SIG-M5 treated with dmso at 0.1 percent for 504 hours (cell line): Measurements from ENCODE around the gene FGF23.
"Not testable (repeated sequence)": the region's sequence is repeated elsewhere in the genome, so short reads cannot be mapped to it uniquely, and the experiment has no call there.

ENCODE experiments used
- DNase-seq: peaks from one replicate; lab custom pipeline; 2025; ENCODE audit not compliant: unreplicated experiment; lab: John Stamatoyannopoulos, UW

The FGF23 gene

DNA sequence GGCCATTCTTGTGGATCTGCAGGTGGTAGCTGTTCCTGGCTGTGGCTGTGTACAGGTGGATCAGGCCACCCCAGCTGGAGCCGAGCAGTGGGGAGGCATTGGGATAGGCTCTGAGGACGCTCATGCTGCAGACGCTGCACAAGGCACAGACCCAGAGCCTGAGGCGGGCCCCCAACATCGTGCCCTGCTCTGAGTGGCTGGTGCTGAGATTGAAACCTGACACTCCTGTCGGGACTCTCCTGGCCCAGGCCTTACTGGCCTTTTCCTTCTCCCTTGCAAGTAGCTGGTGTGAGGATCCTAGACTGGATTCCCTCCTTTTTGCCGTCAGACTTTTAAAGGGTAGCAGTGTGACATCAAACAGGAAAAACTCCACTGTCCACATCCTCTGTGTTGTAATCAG, at the start of gene FGF23:
FGF23 (minus strand) TSS at position 308 of the 400 bp plus-strand sequence; CDS start at position 178, 130 bp downstream.
- no peak for DNase-seq

DNA sequence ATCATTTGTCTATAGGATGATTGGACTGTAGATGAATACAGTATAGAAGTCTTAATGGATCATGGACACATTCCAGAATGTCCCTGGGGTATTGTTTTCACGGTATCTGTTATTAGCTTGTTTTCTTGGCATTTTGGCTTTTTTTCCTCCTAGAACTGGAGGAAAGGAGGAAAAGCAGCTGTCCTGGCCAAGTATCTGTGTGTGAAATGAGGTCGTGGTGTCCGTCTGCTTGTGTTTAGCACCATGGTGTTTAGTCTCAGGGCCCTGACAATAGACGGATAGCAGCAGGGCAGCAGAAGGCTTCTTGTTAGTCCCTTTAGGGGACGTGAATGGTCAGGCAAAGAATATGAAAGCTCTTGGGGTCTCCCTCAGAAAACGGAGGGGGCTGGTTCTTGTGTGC, 44.9 kb upstream of the FGF23 start:
- DNase-seq: no peak

DNA sequence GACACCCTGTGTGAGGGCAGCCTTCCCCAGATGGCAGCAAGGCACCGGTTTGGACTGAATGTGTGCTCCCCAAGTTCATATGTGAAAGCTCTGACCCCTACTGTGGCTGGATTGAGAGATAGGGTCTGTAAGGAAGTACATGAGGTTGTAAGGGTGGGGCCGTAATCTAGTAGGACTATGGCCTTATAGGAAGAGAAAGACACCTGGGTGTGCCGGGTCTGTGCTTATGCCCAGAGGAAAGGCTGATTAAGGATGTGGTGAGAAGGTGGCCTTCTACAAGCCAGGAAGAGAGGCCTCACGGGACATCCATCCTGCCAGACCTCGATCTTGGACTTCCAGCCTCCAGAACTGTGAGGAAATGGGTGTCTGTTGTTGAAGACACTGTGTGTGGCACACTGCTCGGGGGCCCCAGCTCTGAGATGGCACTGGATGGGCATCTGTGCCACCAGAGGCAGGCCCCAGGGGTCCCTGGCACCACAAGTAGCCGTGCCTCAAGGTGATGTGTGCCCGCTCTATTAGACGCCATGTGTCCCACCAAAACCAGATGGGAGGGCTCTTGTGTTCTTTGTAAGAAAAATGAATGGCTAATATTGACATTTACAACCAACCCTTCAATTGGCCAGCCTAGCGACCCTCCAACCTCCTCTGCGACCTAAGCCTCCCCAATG, 44.1 kb upstream of the FGF23 start:
- no peak for DNase-seq

DNA sequence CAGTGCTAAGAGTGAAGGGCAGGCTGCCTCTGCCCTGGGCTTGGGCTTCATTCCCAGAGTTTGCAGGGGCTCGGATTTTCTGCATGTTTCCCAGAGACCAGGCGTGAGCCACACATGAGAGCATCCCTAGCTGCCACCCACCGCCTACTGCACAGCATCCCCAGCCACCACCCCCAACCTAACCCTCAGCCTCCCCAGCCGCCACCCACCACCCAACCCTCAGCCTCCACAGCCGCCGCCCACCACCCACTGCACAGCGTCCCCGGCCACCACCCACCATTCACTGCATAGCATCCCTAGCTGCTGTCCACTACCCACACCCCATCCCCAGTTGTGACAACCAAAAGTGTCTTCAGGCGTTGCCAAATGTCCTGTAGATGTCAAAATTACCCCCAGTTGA, 43.5 kb upstream of the FGF23 start:
- no peak for DNase-seq

DNA sequence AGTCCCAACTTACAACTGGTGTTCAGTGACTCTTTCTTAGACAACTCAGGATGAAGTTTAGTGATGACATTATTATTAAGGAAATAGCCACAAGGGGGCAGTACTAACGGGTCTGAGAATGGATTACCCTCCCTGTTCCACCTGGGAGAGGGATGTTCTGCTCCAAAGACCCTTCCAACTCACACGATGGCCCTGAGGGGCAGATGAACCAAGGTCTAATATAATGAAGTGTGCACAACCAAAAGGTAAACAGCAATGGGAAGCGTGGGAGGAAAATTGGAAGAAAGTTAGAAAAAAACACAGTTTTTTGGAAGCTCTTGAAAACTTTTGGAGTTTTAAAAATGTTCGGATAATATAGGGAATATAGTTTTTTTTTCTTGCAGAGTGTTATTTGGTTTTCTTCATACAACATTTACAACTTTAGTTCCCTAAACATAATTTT, 42.1 kb upstream of the FGF23 start:
- DNase-seq: peak; percentile 72

DNA sequence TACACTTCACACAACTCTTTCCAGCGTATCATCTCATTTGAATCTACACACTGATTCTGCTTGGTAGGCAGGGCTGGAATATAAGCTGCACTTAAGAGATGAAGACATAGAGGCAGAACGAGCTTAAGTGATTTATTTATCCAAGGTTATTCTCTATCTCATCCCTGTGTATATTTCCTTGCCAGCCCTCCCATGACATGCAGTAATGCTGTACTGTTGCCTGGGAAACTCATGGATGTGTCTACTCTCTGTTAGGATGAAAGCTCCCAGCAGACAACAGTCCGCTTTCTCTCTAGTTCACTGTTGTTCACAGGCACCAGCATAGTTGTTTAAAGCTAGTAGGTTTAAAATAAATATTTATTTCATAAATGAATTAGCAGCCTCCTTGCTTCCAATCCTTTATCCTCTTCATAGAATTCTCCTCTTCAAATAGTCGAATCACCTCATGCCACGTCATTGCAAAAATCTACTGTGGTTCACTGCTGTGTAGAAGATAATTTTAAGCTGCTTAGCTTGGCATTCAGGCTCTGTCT, 40.7 kb upstream of the FGF23 start:
- DNase-seq: no peak

DNA sequence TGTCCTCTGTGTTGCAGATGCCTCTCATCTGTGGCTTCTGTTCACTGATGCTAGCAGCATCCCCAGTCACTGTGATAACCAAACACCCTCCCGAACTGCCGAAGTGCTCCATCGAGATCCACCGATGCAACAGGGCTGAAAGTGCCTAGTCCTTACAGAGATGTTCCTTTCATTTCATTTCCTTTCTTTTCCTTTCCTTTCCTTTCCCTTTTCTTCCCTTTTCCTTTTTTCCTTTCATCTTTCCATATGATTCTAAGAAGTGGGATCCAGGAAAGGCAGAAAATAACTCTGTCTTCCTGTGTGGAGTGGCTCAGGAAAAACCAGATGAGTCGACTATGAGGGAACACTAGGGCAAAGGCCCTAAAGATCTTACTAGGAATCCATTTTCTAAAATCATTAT, 39.4 kb upstream of the FGF23 start:
- no peak for DNase-seq

DNA sequence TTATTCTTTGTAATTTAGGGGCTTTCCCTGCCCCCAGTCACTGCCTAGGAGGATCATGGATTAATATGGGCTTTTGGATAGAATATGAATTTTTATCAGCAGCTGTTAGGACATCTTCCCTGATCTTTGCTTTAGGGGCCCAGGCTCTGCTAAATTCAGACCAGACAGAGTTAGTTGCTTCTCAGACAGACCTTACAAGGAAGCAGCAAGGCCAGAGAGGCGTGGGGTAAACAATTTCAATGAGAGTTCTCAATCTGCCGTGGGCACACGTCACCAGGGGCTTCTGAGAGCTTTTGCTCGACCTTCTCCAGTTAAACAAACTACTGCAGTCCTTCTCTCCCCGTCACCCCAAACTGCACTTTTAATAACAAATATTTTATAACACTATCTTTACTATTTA, 38.4 kb upstream of the FGF23 start:
- no peak for DNase-seq

DNA sequence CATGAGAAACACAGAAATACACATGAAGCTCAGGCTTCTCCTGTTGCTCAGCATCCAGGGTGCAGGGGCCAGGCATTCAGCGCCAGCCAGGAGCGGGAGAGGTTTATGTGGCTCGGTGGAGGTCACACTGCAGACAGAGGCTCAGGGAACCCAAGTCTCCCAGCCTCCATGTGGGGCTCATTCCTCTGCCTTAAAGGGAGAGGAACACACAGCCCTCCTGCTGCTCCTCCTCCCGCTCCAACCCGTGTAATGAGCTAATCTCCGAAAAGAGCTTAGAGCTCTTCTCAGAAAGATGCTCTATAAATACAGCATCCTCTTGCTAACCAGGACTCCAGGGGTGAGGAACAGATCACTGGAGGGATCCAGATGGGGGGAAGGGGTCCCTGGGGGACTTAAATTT, 37.9 kb upstream of the FGF23 start:
- no peak for DNase-seq

DNA sequence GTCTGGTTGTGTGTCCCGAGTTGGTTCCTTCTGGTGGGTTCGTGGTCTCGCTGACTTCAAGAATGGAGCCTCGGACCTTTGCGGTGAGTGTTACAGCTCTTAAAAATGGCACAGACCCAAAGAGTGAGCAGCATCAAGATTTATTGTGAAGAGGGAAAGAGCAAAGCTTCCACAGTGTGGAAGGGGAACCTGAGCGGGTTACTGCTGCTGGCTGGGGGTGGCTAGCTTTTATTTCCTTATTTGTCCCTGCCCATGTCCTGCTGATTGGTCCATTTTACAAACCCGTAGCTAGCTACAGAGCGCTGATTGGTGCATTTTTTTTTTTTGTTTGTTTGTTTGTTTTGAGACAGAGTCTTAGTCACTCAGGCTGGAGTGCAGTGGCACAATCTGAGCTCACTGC, 36.8 kb upstream of the FGF23 start:
- no peak for DNase-seq

DNA sequence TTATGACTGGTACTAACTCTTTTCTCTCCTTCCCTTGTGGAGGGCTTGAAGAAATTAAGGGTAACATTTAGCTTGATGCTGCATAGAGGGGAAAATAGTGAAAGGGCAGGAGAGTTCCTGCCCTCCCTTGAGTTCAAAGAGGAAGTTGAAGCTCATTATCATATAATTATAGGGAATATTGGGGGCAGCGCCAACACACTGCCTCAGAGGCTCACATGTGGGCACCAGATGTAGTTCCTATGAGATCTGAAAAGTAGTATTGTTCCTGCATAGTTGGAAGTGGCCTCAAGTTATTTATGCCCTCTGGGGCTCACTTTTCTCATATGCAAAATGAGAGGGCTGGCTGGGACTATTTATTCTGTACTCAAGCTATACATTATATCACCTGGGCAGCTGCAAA, 33.0 kb upstream of the FGF23 start:
- DNase-seq: no peak

DNA sequence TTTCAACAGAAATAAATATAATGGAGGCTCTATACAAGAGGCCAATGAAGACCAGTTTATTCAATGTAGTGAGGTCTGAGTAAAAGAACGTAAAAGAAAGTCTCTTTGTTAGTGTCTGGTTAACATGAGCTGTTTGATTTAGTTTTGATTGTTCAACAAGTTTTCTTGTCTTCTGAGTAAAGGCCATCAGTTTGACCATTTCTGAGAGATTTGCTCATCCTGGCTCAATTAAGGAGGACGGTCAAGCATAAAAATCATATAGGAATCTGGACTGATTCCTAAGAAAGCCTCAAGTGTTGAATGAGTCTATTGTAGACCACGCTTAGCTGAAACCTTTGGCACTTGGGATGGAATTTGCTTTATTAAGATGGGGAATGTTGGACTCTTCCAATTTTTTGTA, 32.5 kb upstream of the FGF23 start:
- no peak for DNase-seq

DNA sequence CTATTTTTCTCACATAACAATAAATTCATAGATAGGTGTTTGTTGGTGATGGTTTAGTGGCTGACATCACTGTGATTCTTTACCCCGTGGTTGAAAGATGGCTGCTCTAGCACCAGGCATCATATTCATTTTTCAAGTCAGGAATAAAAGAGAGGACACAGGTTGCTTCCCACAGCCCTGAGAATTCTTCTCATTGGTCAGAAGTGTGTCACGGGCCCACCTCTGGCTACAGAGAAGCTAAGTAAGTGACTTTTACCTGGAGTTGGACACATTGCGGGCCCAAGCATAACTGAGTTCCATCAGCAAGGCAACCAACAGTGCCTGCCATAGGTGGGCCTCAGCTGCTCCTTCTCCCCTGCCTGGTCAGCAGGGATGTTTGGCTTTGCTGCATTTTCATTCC, 27.6 kb upstream of the FGF23 start:
- no peak for DNase-seq

DNA sequence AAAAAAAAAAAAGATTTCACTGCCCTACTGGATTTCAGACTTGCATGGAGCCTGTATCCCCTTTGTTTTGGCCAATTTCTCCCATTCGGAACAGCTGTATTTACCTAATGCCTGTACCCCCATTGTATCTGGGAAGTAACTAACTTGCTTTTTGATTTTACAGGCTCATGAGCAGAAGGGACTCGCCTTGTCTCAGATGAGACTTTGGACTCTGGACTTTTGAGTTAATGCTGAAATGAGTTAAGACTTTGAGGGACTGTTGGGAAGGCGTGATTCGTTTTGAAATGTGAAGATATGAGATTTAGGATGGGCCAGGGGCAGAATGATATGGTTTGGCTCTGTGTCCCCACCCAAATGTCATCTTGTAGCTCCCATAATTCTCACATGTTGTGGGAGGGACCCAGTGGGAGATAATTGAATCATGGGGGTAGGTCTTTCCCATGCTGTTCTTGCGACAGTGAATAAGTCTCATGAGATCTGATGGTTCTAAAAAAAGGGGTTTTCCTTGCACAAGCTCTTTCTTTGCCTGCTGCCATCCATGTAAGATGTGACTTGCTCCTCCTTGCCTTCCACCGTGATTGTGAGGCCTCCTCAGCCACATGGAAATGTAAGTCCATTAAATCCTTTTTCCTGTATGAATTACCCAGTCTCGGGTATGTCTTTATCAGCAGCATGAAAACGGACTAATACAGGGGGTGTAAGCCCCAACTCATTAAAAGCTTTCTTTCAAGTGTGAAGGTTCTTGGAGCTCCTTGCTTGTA, 25.5 kb upstream of the FGF23 start:
- DNase-seq: not testable (repeated sequence)

DNA sequence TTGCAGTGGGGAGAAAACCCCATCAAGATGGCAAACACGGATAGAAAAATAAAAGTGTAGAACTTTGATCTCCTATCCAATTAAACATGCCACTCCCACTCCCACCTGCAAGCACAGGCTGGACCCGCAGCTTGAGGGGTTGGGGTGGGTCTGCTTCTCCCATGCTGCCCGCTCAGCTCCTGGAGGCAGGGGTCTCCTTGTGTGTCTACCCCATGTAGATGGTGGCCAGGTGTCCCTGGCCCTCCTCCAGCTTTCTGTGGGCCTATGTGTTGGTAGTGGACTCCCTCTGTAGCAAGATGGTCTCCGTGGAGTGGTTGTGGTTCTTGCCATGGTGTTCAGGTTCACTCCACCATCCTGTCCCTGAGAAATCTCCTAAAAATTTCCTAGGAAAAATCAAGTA, 23.5 kb upstream of the FGF23 start:
- no peak for DNase-seq

DNA sequence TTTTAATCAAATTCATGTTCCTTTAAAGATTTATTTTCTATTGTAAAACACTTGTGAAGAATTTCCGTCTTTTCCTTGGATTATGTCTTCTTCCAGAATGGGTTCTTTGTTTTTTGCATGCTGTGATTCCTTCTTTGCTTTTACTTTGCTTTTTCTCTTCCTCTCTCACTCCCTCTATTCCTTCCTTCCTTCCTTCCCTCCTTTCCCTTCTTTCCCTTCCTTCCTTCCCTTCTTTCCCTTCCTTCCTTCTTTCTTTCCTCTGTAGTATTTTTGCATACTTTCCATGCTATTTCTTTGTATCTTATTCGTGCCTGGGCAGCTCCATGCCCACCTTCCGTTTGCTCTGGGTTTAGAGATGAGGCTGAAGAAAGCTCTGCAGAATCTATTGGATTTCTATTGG, 21.6 kb upstream of the FGF23 start:
- no peak for DNase-seq

DNA sequence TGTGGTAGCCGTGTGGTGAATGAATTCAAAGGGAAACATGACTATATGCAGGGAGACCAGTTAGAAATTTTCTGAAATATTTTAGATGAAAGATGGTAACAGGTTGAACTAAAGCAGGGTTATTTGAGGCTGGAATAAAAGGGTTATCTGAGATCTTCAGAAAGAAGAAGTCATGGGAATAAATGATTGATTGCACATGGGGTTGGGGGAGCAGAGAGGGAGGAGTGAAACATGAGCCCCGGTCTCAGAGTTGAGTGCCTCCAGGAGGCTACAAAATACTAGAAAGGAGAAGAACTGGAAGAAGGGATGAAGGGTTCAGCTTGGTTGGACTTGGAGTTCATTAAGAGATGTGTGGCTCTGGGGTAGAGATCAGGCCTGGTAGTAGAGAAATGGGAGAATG, 16.3 kb upstream of the FGF23 start:
- DNase-seq: no peak

DNA sequence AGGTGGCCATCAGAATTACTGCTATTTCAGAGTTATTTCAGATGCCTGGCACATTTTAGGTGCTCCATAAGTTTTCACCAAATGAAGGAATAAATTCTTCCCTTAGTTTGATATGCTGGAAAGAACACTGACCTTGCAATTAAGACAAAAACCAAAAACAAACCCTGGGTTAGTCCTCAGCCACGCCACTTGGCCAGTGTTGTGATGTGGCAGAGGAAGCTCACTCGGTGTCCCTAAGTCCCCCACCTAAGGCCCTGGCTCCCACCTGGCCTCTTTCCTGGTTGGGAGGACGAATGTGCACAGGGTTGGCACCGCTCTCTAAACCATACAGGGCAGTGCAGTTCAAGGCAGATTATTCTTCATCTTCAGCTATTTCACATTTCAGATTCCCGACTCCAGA, 13.7 kb upstream of the FGF23 start:
- no peak for DNase-seq

DNA sequence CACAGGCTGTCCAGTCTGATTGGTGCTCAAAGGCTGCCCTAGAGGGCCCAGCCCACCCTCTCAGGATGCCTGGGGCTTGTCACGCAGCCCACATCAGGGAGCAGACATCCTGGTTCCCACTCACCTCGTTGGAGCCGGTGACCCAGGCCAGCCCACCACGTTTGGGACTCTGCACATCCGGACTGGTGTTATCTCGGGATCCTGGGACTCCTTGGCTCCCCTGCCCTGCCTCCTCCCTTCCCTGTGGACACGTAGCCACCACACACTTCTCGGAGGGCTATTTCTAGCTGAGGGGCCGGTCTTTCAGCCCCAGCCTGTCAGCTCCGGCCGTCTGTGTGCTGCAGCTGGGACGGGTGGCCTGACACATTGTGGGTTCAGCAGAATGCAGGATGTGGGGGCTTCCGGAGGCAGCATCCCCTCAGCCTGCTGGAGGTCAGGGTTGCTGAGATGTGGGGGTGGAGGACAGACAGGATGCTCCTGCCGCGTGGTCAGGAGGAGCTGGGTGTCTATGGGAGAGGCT, 12.8 kb upstream of the FGF23 start:
- no peak for DNase-seq

DNA sequence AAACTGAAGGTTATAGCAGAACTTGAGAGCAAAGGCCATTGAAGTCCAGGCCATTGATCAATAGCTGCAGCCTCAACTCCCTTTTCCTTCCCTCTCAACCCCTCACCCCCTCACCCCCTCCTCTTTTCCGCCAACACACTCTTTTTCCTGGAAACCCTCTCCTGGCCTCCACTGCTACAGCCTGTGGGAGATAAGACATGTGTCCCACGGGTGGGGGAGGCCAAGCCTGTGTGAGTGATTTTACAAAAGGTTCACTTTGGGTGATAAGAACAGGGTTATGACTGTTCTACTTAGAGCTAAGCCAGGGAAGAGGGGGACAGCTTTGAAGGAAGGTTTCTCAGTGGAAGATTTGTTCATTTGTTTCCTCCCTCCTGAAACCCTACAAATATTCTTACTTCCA, 9.2 kb upstream of the FGF23 start:
- DNase-seq: no peak

DNA sequence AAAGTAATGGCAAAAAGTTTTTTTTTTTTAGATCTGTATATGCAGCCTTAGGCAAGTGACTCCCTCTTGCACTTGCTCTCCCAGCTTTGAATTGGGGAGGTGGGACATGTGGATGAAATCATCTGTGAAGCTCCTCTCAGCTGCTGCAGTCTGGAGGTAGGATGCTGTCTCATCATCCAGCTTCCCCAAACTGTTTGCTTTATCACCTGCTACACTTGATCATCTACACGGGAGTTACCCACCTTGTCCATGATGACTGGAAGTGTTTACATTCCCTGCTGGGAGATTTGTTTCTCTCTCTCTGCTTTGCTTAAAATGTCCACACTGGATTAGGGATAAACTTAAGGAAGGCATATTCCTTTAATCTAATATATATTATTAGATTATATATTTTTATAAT, 8.5 kb upstream of the FGF23 start:
- DNase-seq: no peak

DNA sequence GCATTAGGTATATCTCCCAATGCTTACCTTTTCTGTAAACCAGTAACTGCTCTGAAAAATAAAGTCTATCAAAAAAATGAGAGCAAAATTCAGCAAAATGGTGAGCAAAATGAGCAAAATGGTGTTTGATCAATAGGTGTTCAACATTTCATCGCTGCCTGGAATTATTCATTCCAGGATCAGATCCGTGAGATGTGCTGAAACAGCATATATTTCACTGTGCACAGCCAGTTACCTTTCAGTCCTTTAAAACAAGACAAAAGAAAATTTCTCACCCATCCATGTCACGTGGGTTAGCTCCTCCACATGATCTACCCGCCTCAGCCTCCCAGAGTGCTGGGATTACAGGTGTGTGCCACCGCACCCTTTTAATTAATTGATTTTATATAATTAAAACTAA, 8.1 kb upstream of the FGF23 start:
- no peak for DNase-seq
